ENCODE measurements around the gene SRPX. TPM values are rescaled to one million over a fixed set of nuclear protein-coding genes. Genes with fewer than 3 reads are reported as not detected.

The SRPX gene
- total RNA-seq, 2 donors from 2014 or later, result 8.6 to 21.6 TPM

DNA sequence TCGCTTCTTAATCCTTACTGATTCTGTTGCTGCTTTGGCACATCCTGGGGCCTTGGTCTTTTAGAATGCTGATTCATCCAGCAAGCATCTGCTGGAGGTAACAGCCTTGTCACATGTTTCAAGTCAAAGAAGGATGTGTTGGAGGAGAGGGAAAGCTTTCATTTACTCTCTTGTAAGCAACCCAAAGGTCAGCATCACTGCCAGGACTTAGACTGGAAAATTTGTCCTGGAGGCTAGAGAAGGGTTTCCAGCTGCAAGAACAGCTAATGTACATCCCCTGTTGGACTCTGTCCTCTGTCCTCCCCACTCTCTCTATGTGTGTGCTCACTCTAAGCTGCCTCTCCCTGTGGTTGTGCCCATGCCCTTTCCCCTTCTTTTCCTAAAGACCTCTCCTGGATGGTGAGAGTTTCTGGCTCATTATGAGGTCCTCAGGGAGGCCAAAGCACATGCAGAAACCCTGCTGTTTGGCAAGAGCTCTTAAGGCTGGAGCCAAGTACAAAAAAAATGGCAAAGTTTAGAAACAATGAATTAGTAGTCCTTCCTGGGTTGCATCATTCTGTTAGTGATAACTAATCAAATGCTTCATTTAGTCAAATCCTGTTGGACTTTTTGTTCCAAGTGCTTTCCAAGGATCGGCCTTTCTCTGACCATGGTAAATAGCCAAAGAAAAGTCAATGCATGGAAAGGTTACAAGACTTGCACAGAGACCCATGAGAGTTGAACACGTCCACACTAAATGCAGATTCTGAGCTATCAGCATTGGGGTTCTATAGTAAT lies 13.4 kb upstream of the SRPX start:
- Histone ChIP-seq H3K9me3 (no peaks in the 10 kb centered on the region), H3K27me3 (replicated peaks; ENCODE audit: insufficient read depth) (no peaks in the 10 kb centered on the region), H3K4me1 (replicated peaks) (no peaks in the 10 kb centered on the region), H3K4me3 (no peak overlapping the region), H3K27ac (no peak overlapping the region), H3K36me3 (no peaks in the 10 kb centered on the region)
- intact Hi-C loops (cut with DNase I), result no loop called here
- WGBS, result 46% methylated on average over 3 of the region's 3 CpGs
- TF ChIP-seq, protein P1, sequence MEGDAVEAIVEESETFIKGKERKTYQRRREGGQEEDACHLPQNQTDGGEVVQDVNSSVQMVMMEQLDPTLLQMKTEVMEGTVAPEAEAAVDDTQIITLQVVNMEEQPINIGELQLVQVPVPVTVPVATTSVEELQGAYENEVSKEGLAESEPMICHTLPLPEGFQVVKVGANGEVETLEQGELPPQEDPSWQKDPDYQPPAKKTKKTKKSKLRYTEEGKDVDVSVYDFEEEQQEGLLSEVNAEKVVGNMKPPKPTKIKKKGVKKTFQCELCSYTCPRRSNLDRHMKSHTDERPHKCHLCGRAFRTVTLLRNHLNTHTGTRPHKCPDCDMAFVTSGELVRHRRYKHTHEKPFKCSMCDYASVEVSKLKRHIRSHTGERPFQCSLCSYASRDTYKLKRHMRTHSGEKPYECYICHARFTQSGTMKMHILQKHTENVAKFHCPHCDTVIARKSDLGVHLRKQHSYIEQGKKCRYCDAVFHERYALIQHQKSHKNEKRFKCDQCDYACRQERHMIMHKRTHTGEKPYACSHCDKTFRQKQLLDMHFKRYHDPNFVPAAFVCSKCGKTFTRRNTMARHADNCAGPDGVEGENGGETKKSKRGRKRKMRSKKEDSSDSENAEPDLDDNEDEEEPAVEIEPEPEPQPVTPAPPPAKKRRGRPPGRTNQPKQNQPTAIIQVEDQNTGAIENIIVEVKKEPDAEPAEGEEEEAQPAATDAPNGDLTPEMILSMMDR (IDR thresholded peaks at IDR 0.05), result no peak
- TF ChIP-seq POLR2A (IDR thresholded peaks at IDR 0.05) (no peak), POLR2AphosphoS5 (IDR thresholded peaks at IDR 0.05) (no peak)
- DNase-seq (ENCODE audit: low spot score), result no peak

DNA sequence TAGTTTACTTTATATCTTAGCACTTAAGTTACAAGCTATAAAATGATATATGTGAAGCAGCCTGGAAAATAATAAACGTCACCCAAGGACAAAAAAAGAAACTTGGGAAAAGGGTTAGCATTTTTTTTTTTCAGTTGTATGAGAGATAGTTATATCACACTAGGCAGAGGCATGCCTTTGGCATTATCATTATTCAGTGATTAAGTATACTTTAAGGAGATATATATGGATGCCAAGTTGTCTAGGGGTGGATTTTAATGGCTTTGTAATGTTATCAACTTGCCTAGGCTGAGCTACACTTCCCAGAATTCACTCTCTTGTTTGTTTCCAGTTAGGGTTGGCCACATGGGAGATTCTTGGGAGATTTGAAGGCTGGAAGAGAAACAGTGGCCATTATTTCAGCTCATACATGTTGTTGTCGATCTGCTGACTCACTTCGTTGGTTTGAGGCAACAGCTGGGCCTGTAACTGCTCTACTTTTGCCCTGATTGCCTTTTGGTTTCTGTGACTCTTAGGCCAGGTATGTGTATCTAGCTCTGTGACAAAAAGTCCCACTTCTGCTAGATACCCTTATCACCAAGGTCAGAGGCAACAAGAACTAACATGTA lies 11.5 kb upstream of the SRPX start:
- Histone ChIP-seq H3K27ac (no peak overlapping the region), H3K4me1 (replicated peaks) (no peaks in the 10 kb centered on the region), H3K36me3 (no peaks in the 10 kb centered on the region), H3K9me3 (no peaks in the 10 kb centered on the region), H3K27me3 (replicated peaks; ENCODE audit: insufficient read depth) (no peaks in the 10 kb centered on the region), H3K4me3 (no peak overlapping the region)
- intact Hi-C loops (cut with DNase I), result no loop called here
- no peak for TF ChIP-seq POLR2AphosphoS5 (IDR thresholded peaks at IDR 0.05)
- TF ChIP-seq, protein P1 (IDR thresholded peaks at IDR 0.05), result no peak
- TF ChIP-seq POLR2A (IDR thresholded peaks at IDR 0.05), result no peak
- DNase-seq (ENCODE audit: low spot score), result no peak
- 75% methylated on average over 3 of the region's 3 CpGs for WGBS

DNA sequence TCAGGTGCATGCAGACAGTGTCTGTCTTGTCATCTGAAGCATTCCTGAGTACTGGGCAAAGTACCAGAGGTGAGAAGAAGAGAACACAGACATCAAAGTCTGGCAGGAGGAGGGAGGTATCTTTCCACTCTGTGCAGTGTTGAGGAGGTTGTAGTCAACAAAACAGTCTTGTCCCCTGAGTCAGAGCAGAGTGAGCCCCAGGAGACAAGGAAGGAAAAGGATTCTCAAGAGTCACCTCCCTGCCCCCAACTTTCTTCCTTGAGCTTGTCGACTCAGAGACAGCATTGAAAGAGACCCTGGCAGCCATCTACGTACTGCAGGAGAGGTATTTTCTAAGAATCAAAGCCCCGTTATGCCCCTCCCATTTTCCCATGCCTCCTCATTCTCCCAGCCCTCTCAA lies 4.4 kb upstream of the SRPX start:
- WGBS, result 5% methylated on average over 3 of the region's 3 CpGs

DNA sequence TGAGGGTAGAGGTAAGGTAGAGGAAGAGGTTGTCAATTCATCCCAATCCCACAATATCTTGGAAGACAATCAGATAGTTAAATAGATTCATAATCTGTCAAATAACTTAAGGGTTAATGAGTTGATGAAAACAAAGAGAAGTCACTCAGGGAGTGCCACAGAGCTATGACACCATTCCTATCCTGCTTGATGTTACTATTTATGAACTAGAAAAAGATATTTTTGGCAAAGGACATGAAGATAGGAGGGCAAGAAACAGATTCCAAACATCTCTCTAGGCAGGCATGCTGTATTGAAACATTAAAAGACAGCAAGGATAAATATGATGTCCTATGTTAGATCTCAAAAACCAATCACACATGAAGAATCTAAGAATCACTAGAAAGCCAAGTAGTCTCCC lies 3.5 kb upstream of the SRPX start:
- Histone ChIP-seq H3K27ac (no peak overlapping the region), H3K27me3 (replicated peaks; ENCODE audit: insufficient read depth) (no peaks in the 10 kb centered on the region), H3K4me1 (replicated peaks) (no peaks in the 10 kb centered on the region), H3K36me3 (no peaks in the 10 kb centered on the region), H3K4me3 (no peak overlapping the region), H3K9me3 (no peaks in the 10 kb centered on the region)
- no peak for DNase-seq (ENCODE audit: low spot score)
- intact Hi-C loops (cut with DNase I), result no loop called here
- TF ChIP-seq, protein P1 (IDR thresholded peaks at IDR 0.05), result no peak

More for the DNA sequence above, 4.4 kb upstream of the SRPX start:
- no peaks in the 10 kb centered on the region for H3K27me3 ChIP-seq (replicated peaks; ENCODE audit: insufficient read depth)
- no peak overlapping the region for H3K27ac ChIP-seq
- TF ChIP-seq, protein P1 (IDR thresholded peaks at IDR 0.05), result no peak
- TF ChIP-seq POLR2AphosphoS5 (IDR thresholded peaks at IDR 0.05), result no peak
- no peak for TF ChIP-seq POLR2A (IDR thresholded peaks at IDR 0.05)
- H3K4me1 ChIP-seq (replicated peaks), result no peaks in the 10 kb centered on the region
- DNase-seq (ENCODE audit: low spot score), result no peak
- H3K4me3 ChIP-seq, result no peak overlapping the region
- H3K36me3 ChIP-seq, result no peaks in the 10 kb centered on the region
- intact Hi-C loops (cut with DNase I), result no loop called here
- no peaks in the 10 kb centered on the region for H3K9me3 ChIP-seq

DNA sequence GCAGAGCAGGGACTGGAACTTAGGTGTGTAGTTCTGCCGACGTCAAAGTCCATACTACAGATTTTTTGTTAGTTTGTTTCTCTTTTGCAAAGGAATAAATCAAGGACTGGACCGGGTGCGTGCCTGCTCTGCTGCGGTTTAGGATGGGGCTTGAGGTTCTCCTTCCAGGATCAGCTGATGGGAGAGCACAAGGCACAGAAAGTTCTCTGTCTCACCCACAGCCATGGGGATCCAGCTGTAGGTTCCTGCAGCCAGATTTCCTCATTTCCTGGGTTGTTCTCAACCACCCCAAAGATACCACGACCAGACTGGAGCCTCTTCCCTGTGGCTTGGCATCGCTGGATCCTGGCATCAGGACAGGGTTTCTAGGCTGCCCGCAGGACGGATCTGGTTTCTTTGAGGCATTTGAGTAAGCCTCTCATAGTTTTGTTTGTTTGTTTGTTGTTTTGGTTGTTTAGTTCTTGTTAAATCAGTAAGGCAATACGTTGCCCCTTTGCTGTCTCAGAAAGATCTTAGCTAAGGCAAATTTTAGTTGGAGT lies 789 bp upstream of the SRPX start:
- Histone ChIP-seq H3K4me3 (no peak overlapping the region), H3K4me1 (replicated peaks) (no peaks in the 10 kb centered on the region), H3K36me3 (no peaks in the 10 kb centered on the region), H3K27me3 (replicated peaks; ENCODE audit: insufficient read depth) (no peaks in the 10 kb centered on the region), H3K27ac (no peak overlapping the region), H3K9me3 (no peaks in the 10 kb centered on the region)
- TF ChIP-seq, protein P1 (IDR thresholded peaks at IDR 0.05), result no peak
- TF ChIP-seq POLR2A (IDR thresholded peaks at IDR 0.05) (no peak), POLR2AphosphoS5 (IDR thresholded peaks at IDR 0.05) (no peak)
- 73% methylated on average over 10 of the region's 10 CpGs for WGBS
- no peak for DNase-seq (ENCODE audit: low spot score)
- intact Hi-C loops (cut with DNase I), result no loop called here

All from prostate gland (tissue), 2 donors.